ENCODE data around the gene SDK2.

GRCh38 chr17:73308017-73308823 lies 336.0 kb downstream of the SDK2 start:
- TF ChIP-seq CTCF (conservative IDR thresholded peaks at IDR 0.05; ENCODE audit: low read depth, low read length) (no peak), RAD21 (IDR thresholded peaks at IDR 0.05; ENCODE audit: low read length) (peak; percentile 28), MAZ (IDR thresholded peaks at IDR 0.05; ENCODE audit: borderline replicate concordance, low read depth, low read length) (peak; percentile 85)
